Left ventricle myocardium superior (tissue), 1 donor: ENCODE measurements around the gene SLC36A3. TPM values are rescaled to one million over a fixed set of nuclear protein-coding genes. Genes with fewer than 3 reads are reported as not detected.
"Not testable (repeated sequence)": the region's sequence is repeated elsewhere in the genome, so short reads cannot be mapped to it uniquely, and the experiment has no call there.

Experiments
- ATAC-seq: fragments of 200-7000 bp; cut with Tn5 transposase; one replicate; pipeline ENCODE4 v1.9.1; 2020; ENCODE audit warnings: mild to moderate bottlenecking, moderate library complexity
- DNase-seq: peaks from one replicate; pipeline ENCODE4 v3.0.0-alpha.2; 2020
- intact Hi-C: fragments of 100-400 bp; cut with micrococcal nuclease; formaldehyde crosslinking; loops from one replicate; pipeline ENCODE4 v1.11.0; 2022
- total RNA-seq: library from RNA; stranded (reverse); fragmentation: NEBNext Ultra II Directional; extraction: Animal tissue kit (Norgen Biotek cat#: 25700); gene quantifications from one replicate; pipeline ENCODE4 v1.2.1, GENCODE V29; 2021
- donor health status: DM: no; HTN: yes; CAD: no; lungs with severe emphysema.

Gene SLC36A3
- total RNA-seq, 1 donor from 2014 or later: not detected

DNA sequence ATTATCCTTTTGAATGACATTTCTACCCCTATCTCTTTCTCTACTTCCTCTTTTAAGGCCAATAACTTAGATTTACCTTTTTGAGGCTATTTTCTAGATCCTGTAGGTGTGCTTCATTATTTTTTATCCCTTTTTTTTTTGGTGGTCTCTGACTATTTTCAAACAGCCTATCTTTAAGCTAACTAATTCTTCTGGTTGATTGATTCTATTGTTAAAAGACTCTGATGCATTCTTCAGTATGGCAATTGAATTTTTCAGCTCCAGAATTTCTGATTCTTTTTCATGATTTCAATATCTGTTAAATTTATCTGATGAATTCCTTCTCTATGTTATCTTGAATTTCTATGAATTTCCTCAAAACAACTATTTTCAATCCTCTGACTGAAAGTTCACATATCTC is 7.4 kb upstream of the SLC36A3 start:
- ATAC-seq (no peak), DNase-seq (no peak)
- intact Hi-C loops: no loop called here

DNA sequence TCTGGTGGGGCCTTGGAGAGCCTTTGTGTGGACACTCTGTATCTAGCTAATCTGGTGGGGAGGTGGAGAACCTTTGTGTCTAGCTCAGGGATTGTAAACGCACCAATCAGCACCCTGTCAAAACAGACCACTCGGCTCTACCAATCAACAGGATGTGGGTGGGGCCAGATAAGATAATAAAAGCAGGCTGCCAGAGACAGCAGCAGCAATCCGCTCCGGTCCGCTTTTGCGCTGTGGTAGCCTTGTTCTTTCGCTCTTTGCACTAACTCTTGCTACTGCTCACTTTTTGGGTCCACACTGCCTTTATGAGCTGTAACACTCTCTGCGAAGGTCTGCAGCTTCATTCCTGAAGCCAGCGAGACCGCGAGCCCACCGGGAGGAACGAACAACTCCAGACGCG is 6.3 kb upstream of the SLC36A3 start:
- ATAC-seq, DNase-seq, intact Hi-C loops: not testable (repeated sequence)

DNA sequence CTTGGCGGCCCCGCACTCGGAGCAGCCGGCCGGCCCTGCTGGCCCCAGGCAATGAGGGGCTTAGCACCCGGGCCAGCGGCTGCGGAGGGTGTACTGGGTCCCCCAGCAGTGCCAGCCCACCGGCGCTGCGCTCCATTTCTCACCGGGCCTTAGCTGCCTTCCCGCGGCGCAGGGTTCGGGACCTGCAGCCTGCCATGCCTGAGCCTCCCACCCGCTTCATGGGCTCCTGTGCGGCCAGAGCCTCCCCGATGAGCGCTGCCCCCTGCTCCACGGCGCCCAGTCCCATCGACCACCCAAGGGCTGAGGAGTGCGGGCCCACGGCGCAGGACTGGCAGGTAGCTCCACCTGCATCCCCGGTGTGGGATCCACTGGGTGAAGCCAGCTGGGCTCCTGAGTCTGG is 5.7 kb upstream of the SLC36A3 start:
- ATAC-seq, DNase-seq, intact Hi-C loops: not testable (repeated sequence)

GRCh38 chr5:151298063-151298855 is 5.3 kb downstream of the SLC36A3 start:
- intact Hi-C loops: no loop called here
- ATAC-seq (no peak), DNase-seq (no peak)

DNA sequence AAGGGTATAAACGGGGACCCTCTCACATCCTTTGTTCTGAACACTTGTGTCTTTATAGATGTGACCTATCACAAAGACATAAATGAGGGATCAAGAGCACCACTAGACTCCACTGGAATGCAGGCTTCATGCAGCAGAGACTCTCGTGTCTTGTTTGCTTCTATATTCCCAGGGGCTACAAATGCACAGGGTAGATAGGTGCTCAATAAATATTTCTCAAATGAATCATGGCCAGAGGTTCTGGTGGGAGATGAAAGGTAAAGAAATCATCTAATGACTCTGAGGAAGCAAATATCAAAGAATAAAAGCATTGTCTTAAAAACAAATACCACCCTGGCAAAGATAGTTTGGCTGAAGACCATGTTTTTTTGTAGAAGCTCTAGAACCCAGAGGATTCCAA is 6.6 kb downstream of the SLC36A3 start:
- ATAC-seq (no peak), DNase-seq (no peak)
- intact Hi-C loops: no loop called here

- DNase-seq (no peak), ATAC-seq (no peak)
- intact Hi-C loops: no loop called here
Measured at GRCh38 chr5:151296478-151296830, 7.1 kb downstream of the SLC36A3 start.

DNA sequence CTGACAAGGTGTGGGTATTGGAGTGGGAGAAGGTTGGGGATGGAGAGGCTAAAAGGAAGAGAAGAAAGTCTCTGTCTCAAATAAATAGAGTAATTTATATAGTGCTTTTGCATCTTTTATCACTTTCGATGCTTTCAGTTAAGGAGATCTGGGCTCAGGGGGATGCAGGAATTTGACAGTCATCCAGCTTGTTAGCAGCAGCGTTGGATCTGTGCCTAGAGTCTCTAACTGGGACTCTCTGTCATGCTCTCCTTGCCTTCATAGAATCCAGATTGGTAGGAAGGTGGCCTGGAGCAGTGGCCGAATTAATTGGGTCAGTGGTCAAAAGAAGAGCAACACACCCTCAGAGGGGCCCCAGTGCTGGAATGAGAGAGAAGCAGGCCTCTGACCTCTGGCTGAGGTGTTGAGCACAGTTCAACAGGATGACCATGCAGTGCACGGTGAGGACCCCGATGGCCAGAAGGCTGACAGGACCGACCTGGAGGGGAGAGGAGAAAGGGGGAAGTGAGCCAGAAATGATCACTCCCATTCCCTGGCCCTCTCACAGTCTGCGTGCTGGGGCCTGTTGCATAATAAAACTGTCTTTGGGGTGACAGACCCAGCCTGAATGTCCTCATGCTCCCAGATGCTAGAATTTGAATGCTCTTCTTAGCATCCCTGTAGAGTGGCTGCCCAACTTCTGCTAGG is 7.6 kb downstream of the SLC36A3 start:
- intact Hi-C loops: no loop called here
- DNase-seq (no peak), ATAC-seq (no peak)

GRCh38 chr5:151295138-151295537 is 8.4 kb downstream of the SLC36A3 start:
- DNase-seq (no peak), ATAC-seq (no peak)
- intact Hi-C loops: no loop called here

DNA sequence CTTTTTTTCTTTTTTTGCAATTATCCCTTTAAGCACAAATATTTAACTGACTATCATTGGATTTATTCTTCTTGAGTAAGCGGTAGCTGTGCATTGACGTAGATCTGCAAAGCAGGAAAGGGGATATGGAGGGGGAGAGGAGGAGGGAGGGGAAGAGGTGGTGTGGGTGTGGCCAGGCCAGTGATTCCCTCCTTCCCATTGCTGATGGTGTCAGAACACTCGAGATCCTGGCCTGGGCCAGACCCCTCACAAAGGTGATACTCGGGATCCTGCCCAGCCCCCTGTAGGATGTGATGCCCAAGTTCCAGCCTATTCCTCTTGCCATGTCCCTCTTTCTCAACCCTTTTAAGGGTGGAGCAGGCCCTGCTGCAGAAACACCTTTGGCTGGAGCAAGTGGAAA is 9.9 kb downstream of the SLC36A3 start:
- intact Hi-C loops: no loop called here
- no peak for ATAC-seq
- DNase-seq: no peak

- no peak for DNase-seq
- intact Hi-C loops: no loop called here
- no peak for ATAC-seq
Measured at GRCh38 chr5:151288180-151288579, 15.4 kb downstream of the SLC36A3 start.

DNA sequence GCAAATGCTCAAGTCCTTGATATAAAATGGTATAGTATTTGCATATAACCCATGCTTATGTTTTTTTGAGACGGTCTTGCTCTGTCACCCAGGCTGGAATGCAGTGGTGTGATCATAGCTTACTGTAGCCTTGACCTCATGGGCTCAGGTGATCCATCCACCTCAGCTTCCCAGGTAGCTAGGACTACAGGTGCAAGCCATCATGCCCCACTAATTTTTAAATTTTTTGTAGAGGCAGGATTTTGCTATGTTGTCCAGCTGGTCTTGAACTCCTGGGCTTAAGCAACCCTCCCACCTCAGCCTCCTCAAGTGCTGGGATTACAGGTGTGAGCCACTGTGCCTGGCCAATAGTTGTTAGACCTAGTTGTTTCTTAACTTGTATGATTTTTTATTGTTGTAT is 17.3 kb downstream of the SLC36A3 start:
- DNase-seq (no peak), ATAC-seq (no peak)
- intact Hi-C loops: no loop called here

GRCh38 chr5:151285683-151286082 is 17.9 kb downstream of the SLC36A3 start:
- ATAC-seq (no peak), DNase-seq (no peak)
- intact Hi-C loops: no loop called here

GRCh38 chr5:151284392-151284967 is 19.1 kb downstream of the SLC36A3 start:
- intact Hi-C loops: no loop called here
- no peak for ATAC-seq

DNA sequence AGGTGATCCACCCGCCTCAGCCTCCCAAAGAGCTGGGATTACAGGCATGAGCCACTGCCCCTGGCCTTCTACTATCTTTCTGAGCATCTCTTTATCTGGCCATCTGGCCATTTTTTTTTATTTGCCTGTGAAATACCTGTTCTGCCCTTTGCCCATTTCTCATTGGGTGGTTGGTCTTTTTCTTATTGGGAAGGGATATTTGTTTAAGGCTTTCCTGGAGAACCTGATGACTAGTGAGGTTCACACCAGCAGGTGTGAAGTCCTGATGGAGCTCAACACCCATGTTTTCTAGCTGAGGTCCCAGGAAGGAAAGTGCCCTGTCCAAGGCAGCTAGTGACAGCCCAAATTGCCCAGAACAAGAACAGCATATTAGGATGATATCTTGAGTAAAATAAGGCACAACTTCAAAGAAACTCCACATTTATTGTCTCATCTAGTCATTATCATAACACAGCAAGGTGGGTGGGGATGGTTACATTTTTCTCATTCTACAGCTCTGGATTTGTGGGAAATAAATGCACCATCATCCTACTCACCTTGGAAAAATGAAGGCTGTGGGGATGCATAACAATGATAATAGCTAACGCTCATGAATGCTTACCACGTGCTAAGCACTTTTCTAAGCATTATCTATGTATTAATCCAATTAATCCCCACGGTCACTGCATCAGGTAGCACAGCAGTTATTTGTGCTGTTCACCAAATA is 20.3 kb downstream of the SLC36A3 start:
- intact Hi-C loops: no loop called here
- DNase-seq: no peak
- no peak for ATAC-seq

More at GRCh38 chr5:151284392-151284967, 19.1 kb downstream of the SLC36A3 start:
- DNase-seq: no peak

- intact Hi-C loops: no loop called here
Measured at GRCh38 chr5:151281001-151281639, 22.4 kb downstream of the SLC36A3 start.

GRCh38 chr5:151280443-151280842 is 23.1 kb downstream of the SLC36A3 start:
- ATAC-seq: no peak
- intact Hi-C loops: no loop called here
- DNase-seq: no peak

More at GRCh38 chr5:151281001-151281639, 22.4 kb downstream of the SLC36A3 start:
- ATAC-seq: no peak
- no peak for DNase-seq

DNA sequence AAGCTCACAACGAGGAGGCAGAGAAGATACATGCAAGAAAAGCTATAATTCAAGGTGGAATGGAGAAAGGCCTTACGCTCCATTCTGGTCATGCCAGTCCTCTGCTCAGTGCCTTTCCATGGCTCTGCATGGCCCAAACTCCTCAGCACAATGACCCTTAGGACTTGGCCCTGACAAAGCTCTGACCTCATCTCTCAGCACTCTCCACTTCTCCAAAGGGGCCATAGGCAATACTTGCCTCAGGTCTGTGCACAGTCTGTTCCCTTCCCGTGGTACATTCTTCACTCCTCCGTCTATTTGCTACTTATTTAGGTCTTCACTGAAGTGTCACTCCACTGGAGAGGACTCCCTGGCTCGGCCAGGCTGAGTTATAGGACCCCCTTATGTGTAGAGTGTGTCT is 24.7 kb downstream of the SLC36A3 start:
- intact Hi-C loops: no loop called here

DNA sequence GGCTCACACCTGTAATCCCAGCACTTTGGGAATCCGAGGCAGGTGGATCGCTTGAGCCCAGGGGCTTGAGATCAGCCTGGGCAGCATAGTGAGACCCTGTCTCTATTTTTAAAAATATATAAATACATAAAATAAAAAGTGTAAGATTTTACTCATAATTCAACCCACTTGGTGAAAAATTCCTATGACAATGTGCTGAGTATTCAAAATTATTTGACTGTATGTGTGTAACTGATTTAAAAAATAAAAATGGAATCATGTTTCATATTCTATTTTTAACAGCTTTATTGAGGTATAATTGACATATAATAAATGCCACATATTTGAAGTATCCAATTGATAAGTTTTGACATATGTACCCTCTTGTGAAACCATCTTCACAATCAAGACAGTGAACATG is 27.8 kb downstream of the SLC36A3 start:
- intact Hi-C loops: no loop called here
- no peak for DNase-seq
- no peak for ATAC-seq

More for the DNA sequence above, 24.7 kb downstream of the SLC36A3 start:
- DNase-seq (no peak), ATAC-seq (no peak)

DNA sequence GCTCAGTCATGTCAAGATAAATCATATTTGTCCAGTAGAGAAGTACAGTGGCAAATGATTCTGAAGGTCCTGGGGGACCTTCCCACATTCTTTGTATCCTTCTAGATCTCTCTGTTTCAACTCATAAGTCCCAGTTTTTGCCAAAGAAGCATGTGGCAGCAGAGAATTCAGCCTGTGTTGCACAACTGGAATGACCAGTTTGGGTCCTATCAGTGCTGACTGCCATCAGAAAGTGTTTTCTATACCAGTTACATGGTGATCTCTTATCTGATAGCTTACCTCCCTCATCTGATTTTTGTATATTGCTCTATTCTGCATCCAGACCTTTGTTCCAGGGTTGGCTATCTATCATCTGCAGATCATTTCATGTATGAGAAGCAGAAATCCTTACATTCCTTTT is 28.9 kb downstream of the SLC36A3 start:
- ATAC-seq: no peak
- intact Hi-C loops: no loop called here
- no peak for DNase-seq
